Measurements from ENCODE around the gene ZNF343.

Gene ZNF343

DNA sequence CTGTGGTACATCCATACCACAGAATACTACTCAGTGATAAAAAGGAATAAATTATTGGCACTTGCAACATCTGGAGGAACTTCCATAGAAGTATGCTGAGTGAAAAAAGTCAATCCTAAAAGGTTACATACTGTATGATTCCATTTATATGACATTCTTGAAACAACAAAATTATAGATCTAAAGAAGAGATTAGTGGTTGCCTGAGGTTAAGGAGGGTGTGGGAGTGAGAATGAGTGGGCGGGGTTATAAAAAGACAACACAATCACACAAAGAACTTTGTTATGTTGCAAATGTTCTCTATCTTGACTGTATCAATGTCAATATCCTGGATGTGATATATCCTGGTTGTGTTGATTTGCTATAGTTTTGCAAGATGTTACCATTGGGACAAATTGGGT is 59.3 kb downstream of the ZNF343 start:
- H3K4me3 Mint-ChIP-seq: no peak overlapping the region
- peaks cover 7% of the 10 kb centered on the region for H3K9me3 Mint-ChIP-seq
- H3K27me3 Mint-ChIP-seq: no peaks in the 10 kb centered on the region
- peaks cover 36% of the 10 kb centered on the region for H3K4me1 Mint-ChIP-seq (ENCODE audit: low read depth)
- no peak overlapping the region for H3K27ac Mint-ChIP-seq
- no peaks in the 10 kb centered on the region for H3K36me3 Mint-ChIP-seq (ENCODE audit: low read depth)
- DNase-seq: no peak

DNA sequence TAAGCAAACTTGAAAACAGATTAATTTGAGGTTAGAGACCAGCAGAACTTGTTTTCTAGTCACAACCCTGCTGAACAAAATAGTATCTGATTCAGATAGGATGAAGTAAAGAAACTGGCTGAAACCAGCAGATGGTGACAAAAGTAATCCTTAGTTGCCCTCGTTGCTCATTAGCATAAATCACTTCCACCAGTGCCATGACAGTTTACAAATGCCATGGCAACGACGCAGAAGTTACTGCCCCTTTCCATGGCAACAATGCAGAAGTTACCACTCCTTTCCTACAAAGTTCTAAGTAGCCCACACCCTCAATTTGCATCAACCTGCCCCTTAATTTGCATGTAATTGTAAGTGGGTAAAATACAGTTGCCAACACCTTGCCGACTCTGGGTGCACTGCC is 61.9 kb downstream of the ZNF343 start:
- Mint-ChIP-seq H3K27ac (no peak overlapping the region), H3K9me3 (peaks cover 7% of the 10 kb centered on the region), H3K27me3 (no peaks in the 10 kb centered on the region), H3K4me3 (no peak overlapping the region), H3K36me3 (ENCODE audit: low read depth) (no peaks in the 10 kb centered on the region), H3K4me1 (ENCODE audit: low read depth) (peaks cover 26% of the 10 kb centered on the region)
- DNase-seq: no peak
